HG03135 (cell line): ENCODE results near the gene DRD4.
"Not testable (repeated sequence)": the region's sequence is repeated elsewhere in the genome, so short reads cannot be mapped to it uniquely, and the experiment has no call there.

ENCODE experiments used
- ATAC-seq: cut with Tn5 transposase; IDR thresholded peaks from one replicate; pipeline ENCODE4 v1.9.1; 2021; ENCODE audit warnings: mild to moderate bottlenecking, moderate library complexity; ENCODE audit not compliant: unreplicated experiment

Gene DRD4

DNA sequence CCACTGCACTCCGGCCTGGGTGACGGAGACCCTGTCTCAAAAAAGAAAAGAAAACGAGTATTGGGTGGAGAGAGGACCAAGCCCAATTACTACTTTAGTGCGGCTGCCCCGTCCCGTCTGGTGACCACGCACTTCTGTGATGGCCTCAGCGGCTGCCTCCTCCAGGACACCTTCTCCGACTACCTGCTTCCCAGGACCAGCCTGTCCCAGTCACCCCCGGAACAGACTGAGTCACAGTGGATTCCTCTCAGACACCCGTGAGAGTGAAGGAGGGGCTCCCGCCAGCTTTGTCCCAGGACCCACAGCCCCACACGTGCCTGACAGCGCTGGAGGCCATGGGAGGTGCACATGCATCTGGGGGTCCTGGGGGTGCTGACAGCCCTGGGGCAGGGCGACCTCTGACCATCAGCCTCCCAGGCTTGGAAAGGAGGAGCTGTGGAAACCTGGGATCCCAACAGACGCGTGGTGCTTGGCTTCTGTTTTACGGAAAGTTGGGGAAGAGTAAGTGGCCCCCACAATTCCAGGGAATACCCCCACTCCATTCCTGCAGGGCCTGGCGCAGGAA is 4.8 kb downstream of the DRD4 start:
- ATAC-seq = no peak

DNA sequence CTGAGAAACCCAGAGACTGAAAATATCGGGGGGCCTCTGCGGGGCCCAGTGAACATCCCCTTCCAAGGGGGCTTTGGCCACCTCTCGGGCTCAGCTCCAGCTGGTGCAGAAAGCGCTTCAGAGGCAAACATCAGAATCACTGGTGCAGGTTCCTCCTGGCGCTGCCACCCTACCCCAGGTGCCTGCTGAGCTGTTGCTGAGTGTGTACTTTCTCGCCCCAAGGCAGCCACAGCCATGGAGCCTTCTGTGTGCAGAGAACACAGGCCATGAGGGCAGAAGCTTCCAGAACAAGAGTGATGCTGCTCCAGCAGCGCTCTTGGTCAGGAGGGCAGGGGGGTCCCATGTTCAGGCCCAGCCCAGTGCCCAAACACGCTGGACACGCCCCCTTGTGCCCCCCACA is 6.3 kb downstream of the DRD4 start:
- ATAC-seq = no peak

DNA sequence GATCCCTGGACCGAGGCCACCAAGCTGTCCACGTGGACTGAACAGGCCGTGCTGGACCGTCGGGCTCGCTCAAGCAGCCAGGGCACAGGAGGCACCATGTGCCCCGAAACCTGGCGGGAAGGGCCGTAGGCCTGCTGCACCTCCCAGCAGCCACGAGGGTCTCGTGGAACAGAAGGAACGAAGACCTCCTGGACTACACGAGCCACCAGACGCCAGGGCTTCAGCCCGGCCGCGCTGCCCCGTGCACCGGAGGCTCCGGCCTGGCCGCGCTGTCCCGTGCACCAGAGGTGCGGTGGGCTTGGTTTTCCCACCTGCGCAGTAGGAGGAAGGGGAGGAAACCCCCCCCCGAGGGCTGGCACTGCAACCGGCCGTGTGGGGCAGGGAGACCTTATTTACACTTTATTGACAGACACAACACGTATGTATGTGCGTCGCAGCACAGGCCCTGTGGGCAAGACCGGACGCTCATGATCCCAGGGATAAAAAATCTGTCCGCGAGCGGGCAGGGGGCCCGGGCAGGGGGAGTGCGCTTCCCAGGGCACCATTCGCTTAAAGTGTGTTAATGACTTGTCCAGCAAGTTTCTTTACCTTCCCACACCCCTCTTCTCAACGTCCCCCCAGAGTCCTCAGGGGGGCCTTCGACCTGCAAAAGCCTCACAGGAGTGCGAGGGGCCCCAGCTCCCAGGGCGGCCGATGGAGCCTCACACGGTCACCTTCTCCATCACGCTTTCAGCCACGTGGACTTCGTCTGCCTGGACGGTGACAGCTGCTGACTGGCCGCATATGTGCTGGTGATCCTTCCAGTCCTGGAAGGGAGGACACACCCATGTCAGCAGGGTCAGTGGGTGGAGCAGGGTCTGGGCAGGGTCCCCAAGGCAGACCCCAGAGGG is 7.0 kb downstream of the DRD4 start:
- ATAC-seq = no peak

DNA sequence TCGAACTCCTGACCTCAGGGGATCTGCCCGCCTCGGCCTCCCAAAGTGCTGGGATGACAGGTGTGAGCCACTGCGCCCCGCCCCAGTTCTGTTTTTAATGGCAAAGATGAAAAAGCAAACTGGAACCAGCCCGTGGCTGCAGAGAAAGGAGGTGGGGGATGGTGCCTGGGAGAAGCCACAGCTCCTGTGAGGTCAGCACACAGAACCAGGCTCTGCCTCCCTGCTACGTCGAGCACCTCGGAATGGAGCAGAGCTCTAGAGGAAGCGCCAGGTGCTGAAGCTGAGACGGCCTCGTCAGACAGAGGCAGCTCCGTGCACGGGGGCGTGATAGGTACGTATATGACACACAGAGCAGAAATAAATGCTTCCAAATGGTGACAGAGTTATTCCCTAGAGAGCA is 8.5 kb downstream of the DRD4 start:
- ATAC-seq = no peak

DNA sequence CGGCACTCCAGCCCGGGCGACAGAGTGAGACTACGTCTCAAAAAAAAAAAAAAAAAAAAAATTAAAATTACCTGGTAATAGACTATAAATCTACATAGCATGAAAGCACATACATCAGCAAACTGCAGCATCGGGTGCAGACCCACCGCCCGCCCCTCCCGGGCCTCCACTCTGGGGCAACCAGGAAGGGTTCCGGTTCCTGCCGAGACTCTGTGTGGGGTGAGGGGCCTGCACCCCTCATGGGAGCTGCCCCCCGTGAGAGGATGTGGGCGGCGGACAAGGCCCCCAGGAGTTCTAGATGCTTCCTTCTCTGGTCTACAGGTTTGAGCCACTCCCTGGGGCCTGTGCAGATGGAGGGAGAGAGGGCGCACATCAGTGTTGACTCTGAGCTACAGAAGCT is 9.1 kb downstream of the DRD4 start:
- ATAC-seq = no peak

DNA sequence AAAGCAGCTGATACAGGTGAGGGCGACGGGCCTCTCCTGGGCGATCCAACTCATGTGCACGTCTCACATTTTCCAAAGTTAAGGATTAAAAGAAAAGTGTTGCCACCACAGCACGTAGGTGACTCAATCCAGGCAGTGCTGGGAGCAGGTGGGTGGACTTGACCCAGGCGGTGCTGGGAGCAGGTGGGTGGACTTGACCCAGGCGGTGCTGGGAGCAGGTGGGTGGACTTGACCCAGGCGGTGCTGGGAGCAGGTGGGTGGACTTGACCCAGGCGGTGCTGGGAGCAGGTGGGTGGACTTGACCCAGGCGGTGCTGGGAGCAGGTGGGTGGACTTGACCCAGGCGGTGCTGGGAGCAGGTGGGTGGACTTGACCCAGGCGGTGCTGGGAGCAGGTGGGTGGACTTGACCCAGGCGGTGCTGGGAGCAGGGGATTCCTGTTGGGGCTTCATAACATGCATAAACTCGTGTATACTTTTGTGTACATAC is 10.6 kb downstream of the DRD4 start:
- ATAC-seq = not testable (repeated sequence)

DNA sequence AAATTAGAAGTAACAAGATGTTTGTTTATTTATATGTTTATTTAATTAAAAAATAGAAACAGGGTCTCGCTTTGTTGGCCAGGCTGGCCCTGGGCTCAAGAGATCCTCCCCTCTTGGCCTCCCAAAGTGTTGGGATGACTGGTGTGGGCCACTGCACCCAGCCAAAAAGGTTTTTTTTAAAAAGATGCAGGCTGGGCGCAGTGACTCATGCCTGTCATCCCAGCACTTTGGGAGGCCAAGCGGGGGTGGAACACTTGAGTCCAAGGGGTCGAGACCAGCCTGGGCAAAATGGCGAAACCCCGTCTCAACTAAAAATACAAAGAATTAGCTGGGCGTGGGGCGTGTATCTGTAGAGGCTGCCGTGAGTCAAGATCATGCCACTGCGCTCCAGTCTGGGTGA is 13.4 kb downstream of the DRD4 start:
- no peak for ATAC-seq

DNA sequence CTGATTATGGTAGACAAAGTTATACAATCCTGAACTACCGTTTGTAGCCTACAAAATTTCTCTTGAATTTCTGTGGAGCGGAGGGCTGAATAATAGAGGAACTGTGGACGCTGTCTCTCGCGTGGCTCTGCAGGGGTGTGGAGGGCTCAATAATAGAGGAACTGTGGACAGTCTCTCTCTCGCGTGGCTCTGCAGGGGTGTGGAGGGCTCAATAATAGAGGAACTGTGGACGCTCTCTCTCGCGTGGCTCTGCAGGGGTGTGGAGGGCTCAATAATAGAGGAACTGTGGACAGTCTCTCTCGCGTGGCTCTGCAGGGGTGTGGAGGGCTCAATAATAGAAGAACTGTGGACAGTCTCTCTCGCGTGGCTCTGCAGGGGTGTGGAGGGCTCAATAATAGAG is 16.1 kb downstream of the DRD4 start:
- ATAC-seq = not testable (repeated sequence)

DNA sequence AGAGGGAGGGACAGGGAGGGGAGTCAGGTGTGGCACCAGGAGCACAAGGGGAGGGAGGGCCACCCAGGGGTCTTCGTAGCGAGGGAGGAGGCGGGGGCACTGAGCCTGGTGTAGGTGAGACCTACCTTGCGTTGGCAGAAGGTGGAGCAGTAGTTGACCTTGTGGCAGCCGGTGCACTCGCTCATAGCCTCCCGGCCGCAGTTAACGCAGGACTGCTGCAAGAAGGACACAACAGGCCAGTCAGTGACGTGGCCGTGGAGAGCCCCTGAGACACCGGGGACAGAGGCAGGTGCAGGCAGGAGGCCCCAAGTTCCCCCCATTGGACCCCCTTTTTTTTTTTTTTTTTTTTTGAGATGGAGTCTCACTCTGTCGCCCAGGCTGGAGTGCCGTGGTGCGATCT is 16.8 kb downstream of the DRD4 start:
- ATAC-seq = no peak

DNA sequence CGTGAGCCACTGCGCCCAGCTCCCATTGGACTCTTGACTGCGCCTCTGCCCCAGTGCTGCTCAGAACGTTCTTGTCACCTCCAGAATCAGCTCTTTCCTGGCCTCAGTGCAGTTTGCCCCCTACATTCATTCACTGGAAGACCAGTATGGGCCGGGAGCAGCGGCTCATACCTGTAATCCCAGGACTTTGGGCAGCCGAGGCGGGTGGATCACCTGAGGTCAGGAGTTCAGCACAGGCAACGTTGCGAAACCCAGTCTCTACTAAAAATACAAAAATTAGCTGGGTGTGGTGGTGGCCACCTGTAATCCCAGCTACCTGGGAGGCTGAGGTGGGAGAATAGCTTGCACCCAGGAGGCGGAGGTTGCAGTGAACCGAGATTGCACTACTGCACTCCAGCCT is 17.4 kb downstream of the DRD4 start:
- ATAC-seq = not testable (repeated sequence)

DNA sequence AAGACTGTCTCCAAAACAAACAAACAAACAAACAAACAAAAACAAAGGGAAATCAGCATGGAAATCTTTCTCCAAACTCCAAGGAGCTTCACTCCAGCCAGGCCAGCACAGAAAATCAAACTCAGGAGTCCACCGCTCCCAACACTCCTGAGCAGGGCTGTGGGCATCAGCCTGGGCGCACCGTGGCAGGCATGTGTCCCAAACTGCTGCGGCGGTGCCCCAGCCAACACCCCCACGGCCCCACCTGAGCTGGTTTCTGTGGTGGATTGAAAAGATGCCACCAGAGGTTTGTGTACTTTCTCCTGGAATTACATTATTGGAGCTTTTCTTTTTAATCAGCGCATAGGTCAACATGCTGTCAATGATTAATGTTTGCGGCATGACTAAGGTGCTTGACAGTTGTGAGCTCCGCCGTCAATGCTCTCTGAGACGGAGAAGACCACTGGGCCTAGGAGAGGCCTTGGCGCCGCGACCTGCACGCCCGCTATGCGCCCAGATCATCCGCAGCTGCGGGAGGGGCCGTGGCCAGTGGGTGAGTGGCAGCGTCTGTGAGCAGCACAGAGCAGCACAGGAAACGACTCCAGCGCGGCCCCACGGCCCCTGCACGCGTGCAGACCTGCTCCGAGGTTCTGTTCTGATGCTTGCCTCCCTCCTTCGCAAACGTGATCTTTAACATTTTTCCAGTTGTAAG is 18.1 kb downstream of the DRD4 start:
- ATAC-seq = no peak

DNA sequence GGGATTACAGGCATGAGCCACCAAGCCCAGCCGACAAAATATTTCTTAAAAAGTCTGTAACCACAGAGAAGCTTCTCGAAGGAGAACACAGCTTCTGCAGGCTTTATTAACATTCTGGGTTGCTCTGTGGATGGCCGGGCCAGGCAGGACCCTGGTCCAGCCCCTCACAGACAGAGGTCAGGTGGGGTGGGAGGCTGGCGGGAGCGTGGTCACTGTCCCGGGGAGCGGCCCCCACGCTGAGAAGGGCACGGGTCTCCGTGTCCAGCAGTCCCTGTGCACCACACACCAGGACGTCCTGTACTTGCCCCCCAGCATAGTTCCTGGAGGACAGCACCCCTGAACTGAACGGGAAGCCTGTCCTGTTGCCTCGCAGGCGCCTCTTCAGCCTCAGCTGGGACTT is 19.4 kb downstream of the DRD4 start:
- ATAC-seq = no peak

DNA sequence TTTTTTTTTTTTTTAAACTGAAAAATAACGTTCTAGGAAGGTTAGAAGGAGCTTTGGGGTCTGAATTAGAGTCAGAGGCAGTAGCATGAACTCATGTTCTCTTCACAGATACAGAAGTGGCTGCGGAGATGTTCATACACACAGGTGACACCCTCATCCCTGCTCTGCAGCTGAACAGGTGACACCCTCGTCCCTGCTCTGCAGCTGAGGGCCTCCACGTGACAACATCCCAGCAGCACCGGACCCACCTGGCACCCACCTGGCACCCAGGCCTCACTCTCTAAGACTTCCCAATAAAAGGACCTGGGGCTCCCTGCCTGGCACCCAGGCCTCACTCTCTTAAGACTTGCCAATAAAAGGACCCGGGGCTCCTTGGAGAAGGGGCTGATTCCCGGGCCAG is 19.8 kb downstream of the DRD4 start:
- ATAC-seq = no peak

DNA sequence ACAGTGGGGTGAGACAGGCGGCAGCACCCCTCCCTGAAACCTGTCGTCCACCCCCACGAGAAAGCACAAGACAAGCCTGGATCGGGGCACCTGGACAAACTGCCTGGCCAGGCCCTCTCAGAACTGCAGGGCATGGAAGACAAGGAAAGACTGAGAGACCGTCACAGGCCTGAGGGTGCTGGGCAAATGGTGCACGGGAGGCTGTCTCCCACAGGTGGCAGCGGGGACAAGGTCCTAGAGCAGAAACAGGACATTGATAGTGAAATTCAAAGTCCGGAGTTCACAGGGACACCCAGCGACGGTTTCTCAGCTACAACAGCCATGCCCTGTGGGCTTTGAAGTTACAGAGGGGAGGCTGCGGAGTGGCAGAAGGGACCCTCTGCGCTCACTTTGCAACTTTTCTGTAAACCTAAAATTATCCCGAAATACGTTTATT is 20.6 kb downstream of the DRD4 start:
- no peak for ATAC-seq

DNA sequence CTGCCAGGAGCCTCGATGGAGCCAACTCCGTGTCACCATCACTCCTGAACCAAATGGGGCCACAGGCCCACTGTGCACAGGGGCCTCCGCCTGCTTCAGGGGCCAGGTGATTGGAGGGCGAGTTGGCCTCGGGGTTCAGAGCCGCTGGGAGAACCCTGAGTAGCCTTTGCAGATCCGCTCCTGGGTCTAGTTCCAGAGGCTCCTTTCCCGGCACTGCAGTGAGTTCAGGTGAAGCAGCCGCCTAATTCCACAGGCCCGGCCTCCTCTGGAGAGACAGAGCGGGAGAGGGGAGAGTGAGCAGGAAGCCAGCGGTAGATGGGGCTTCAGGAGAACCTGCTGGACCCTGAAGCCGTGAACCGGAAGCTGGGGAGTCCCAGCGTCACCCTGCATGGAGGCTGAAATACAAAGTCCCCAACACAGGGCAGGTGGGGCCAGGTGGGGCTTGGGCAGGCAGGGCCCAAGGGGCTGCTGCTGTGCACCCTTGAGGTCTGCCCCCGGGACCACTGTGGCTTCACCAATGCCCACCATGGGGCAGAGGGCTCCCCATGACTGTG is 22.5 kb downstream of the DRD4 start:
- ATAC-seq = no peak

DNA sequence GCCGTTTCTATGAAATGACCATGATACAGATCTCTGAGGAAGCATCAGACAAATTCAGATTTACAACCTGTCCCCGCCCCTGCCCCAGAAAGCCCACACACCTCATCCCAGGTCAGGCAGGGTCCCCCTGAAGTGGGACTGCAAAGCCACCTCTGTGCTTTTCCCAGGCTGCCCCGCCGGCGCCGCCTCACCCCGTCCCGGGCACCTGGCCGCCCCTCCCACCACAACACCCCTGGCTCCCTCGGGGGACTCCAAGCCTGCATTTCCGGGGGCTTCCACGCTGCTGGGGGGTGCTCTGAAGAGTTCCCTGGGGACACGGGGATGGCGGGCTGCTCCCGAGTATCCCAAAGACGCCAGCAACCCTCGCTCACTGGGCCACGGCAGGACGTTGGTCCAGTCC is 23.2 kb downstream of the DRD4 start:
- ATAC-seq = no peak

DNA sequence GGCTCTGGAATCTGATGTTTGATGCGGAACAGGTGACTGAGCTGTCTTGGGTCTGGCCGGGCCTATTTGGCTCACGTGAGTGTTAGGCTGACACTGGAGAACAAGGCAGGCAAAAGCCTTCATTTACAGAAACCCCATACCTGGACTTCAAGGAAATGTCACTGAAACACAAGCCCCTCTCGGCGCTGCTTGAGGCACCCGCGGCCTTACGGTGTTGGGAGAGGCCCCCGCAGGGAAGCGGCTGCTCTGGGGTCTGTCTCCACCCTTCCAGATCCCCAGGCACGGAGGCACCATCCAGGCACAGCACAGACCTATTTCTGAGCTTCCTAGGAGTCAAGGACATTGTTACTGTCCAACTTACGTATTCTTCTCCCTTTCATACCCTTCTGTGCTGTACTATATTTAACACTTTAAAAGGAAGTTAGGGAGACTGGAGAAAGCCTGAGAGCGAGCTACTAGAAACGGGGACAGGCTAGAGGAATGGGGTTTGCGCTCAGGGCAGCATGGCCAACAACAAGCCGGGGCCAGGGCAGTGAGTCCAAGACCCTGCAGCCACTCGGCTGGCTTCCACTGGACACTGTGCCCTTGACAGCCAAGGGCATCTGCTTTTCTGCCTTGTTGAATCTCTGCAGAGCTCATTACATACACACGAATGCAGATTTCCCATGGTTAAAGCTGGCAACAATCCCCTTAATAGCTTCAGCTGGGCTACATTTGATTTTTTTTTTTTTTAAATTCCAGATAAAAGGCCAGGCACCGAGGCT is 23.8 kb downstream of the DRD4 start:
- ATAC-seq = no peak

DNA sequence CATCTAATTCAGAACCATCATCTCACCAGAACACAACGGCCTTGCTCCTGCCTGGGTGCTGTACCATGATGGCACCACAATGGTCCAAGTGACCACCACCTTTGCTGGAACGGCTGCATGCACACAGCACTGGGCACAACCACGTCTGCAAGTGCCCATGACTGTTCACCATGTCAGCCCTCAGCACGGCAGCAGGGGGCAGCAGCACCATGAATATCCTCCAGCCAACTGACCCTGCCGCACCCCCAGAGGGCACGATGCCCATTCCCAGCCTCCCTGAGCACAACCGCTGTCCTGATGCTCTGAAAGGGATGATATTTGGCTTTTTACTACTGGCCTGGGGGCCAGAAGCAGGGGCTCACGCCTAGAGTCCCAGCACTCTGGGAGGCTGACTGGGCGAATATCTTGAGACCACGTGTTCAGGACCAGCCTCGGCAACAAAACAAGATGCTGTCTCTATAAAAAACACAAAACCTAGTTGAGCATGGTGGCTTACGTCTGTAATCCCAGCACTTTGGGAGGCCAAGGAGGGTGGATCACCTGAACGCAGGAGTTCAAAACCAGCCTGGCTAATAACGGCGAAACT is 25.7 kb downstream of the DRD4 start:
- no peak for ATAC-seq

DNA sequence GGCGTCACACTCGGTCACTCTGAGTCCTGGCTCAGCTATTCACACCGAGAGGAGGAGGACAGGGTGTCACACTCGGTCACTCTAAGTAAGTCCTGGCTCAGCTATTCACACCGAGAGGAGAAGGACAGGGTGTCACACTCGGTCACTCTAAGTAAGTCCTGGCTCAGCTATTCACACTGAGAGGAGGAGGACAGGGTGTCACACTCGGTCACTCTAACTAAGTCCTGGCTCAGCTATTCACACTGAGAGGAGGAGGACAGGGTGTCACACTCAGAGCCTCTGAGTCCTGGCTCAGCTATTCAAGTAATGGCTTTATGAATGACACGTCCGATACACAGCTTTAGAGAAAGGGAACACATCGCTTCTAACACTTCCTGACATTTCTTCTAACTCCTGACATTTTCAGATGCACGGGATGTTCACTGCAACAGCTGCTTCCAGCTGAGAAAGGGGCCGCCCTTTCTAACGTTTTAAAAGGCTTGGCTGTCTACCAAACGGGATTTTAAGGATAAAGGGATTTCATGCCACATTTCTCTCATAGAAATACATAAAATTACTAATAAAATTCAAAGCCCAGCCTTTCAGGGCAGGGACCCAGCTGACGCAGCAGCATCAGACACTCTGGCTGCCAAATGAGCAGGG is 28.1 kb downstream of the DRD4 start:
- no peak for ATAC-seq

DNA sequence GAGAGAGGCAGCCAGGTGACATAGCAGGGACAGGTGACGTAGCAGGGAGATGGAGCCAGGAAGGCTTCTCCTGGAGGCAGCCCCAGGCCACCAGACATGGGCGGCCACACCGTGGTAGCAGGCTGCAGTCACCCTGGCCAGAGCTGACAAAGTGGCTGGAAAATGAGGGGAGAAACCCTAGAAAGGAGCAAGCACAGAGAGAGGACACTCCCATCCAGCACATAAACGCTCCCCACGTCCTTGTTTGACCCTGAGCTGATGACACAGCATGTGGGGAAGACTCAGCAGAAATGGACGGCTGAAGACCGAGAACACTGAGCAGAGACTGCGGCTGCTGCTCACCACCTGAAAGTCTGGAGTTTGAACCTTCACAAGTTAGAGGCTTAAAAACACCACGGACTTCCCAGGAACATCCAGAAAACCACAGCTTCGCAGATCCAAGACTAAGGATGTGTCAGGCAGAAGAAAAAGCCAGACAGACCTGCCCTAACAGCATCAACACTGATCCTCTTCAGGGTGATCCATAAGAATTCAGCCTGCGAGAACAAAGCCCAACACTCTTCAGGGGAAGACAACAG is 28.7 kb downstream of the DRD4 start:
- ATAC-seq = no peak
